SH-SY5Y (cell line): ENCODE measurements around the gene IFIT2.

Source experiments
- GATA2 ChIP-seq: IDR thresholded peaks from 2 replicates; pipeline ENCODE4 v1.6.1; 2011; ENCODE audit warnings: mild to moderate bottlenecking, low read depth, low read length
- GATA3 ChIP-seq: IDR thresholded peaks from 2 replicates; pipeline ENCODE4 v1.6.1; 2011; ENCODE audit warnings: low read depth, mild to moderate bottlenecking, low read length, moderate library complexity

The IFIT2 gene

DNA sequence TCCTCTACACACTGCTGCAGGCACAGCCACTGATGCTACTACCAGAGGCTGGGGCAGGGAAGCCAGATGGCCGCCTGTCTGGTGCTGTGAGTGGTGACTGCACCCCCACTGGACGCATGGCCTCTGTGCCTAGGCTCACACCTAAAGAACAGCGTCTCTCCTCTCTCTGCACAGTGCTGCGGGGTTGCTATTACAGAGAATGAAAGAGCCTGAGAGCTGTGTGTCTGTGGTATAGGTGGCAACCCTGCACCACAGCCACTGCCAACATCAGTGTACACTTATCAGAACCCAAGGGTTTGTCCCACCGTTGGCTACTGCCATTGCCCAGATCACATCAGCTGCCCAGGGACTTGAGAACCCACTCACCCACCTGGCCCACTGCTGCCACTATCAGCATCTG lies 4.1 kb upstream of the IFIT2 start:
- TF ChIP-seq GATA2 = no peak

DNA sequence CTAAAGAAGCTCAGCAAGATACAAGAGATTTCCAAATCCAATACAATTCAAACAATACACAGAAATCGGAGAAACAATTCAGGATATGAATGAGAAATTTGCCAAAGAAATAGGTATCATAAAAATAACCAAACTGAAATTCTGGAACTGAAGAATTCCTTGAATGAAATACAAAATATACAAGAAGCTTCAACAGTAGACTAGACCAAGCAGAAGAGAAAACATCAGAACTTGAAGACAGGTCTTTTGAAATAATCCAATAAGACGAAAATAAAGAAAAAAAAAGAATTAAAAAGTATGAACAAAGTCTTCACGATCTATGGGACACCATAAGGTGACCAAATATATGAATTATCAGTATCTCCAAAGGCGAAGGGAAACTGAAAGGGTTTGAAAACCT lies 2.8 kb upstream of the IFIT2 start:
- TF ChIP-seq GATA3 = no peak
- TF ChIP-seq GATA2 = no peak

DNA sequence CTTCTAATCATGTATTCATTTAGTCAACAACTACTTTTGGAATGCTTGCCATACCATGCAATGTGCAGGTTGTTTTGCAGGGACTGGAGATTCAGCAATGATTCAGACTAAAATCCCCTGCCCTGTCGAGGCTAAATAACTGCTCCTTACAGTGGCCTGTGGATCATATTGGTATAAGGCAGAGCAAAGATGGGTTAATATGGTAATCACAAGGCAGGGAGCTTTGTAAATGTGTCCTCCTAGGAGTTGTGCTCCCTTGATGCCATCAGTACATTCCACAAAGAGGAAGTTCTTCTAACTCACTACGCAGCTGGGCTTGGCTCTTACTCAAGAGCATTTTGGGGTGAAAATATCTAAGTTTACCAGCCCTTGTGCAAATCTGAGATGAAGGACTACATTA lies 614 bp upstream of the IFIT2 start:
- TF ChIP-seq GATA2 (no peak), GATA3 (no peak)

DNA sequence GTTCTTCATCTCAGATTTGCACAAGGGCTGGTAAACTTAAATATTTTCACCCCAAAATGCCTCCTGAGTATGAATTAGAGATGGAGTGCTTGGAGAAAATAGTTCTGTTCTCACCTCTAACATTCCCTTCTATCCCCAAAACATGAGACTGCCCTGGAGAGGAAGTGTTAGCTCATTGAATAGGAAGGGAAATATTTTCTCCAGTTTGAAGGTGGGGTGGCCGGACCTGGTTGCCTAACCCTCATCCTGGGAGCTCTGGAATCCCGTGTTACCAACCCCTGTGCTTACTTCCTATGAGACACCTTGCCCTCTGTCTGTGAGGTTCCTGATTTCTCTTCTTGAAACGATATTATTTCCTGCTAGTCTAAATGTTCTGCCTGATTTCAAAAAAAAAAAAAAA lies 779 bp downstream of the IFIT2 start:
- TF ChIP-seq GATA2 = no peak
- TF ChIP-seq GATA3 = no peak

DNA sequence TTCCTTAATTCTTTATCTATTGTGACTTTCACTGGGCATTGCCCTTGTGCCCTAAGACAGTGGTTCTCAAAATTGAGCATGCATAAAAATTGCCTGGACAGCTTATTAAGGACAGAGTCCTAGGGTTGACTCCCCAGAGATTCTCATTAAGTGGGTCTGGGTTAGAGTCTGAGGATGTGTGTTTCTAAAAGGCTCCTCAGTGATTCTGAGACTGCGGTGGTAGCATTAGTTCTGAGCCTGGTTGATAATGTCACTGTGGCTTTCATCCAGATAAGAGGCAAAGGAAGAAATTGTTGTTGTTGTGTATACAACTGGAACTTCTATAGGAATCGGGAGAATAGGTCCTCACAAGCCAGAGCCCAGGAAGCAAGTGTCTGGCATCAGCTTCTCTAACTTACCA lies 1.3 kb downstream of the IFIT2 start:
- no peak for TF ChIP-seq GATA3
- no peak for TF ChIP-seq GATA2

DNA sequence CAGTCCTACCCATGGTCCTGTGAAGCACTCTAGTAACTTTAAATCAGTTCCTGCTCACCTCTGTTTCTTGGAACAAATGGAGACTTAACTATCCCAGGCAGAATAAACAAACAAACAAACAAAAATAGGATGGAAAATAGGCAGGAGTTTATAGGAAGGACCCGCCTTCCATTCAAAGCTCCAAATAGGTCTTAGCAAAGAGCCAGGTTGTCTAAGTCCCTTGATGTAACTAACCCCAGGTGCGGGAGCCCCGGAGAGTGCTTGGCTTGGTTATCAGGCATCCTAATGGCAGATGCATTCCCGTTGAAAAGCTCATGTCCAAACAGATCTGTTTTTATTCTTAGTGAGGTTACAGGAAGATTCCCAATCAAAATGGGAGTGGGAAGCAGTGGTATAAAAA lies 2.2 kb downstream of the IFIT2 start:
- TF ChIP-seq GATA2 = no peak
- no peak for TF ChIP-seq GATA3

DNA sequence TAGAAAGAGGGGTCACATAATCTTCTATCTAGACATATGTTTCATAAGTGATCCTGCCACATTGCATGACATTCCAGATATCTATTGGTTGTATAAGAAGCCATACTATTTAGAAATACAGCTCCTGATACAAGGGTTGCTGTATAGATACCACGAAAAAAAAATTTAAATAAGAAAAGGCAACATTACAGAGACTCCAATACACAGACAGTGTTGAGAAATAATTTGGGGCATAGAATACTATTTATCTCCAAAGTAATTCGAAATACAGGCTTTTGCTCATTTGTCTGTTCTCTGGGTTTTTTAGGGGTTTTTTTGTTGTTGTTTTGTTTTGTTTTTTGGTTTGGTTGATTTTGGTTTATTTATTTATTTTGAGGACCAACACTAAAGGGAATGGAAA lies 2.6 kb downstream of the IFIT2 start:
- no peak for TF ChIP-seq GATA2
- no peak for TF ChIP-seq GATA3

DNA sequence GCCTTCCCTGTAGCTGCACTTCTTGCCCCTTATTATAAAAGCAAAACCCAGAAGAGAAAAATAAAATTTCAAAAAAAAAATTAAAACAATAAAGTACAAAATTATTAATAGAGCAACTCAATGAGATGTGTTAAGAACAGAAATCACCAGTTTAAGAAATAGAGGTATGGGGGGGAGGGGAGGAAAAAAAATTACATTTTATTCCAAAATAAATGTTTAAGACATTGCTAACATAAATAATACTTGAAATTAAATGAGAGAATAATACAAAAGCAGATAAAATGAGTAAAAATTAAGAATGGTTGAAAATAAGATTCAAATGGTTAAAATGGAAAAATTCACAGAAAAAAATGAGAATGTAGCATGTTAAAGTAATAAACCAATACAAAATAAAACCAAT lies 3.1 kb downstream of the IFIT2 start:
- TF ChIP-seq GATA2 (no peak), GATA3 (no peak)

DNA sequence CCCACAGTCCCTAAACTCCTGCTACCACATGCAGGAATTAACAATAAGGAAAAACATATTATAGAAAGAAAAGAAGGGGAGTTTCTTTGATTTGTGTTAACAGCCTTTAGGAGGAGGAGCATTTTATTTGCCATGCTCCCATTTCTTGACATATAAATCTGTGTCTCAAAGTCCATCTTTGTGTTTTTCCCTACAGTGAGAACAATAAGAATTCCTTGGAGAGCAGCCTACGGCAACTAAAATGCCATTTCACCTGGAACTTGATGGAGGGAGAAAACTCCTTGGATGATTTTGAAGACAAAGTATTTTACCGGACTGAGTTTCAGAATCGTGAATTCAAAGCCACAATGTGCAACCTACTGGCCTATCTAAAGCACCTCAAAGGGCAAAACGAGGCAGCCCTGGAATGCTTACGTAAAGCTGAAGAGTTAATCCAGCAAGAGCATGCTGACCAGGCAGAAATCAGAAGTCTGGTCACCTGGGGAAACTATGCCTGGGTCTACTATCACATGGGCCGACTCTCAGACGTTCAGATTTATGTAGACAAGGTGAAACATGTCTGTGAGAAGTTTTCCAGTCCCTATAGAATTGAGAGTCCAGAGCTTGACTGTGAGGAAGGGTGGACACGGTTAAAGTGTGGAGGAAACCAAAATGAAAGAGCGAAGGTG lies 4.1 kb downstream of the IFIT2 start:
- TF ChIP-seq GATA3 = no peak
- no peak for TF ChIP-seq GATA2

DNA sequence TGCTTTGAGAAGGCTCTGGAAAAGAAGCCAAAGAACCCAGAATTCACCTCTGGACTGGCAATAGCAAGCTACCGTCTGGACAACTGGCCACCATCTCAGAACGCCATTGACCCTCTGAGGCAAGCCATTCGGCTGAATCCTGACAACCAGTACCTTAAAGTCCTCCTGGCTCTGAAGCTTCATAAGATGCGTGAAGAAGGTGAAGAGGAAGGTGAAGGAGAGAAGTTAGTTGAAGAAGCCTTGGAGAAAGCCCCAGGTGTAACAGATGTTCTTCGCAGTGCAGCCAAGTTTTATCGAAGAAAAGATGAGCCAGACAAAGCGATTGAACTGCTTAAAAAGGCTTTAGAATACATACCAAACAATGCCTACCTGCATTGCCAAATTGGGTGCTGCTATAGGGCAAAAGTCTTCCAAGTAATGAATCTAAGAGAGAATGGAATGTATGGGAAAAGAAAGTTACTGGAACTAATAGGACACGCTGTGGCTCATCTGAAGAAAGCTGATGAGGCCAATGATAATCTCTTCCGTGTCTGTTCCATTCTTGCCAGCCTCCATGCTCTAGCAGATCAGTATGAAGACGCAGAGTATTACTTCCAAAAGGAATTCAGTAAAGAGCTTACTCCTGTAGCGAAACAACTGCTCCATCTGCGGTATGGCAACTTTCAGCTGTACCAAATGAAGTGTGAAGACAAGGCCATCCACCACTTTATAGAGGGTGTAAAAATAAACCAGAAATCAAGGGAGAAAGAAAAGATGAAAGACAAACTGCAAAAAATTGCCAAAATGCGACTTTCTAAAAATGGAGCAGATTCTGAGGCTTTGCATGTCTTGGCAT lies 4.8 kb downstream of the IFIT2 start:
- no peak for TF ChIP-seq GATA3
- no peak for TF ChIP-seq GATA2

DNA sequence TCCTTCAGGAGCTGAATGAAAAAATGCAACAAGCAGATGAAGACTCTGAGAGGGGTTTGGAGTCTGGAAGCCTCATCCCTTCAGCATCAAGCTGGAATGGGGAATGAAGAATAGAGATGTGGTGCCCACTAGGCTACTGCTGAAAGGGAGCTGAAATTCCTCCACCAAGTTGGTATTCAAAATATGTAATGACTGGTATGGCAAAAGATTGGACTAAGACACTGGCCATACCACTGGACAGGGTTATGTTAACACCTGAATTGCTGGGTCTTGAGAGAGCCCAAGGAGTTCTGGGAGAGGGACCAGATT lies 5.4 kb downstream of the IFIT2 start:
- TF ChIP-seq GATA2 (no peak), GATA3 (no peak)

DNA sequence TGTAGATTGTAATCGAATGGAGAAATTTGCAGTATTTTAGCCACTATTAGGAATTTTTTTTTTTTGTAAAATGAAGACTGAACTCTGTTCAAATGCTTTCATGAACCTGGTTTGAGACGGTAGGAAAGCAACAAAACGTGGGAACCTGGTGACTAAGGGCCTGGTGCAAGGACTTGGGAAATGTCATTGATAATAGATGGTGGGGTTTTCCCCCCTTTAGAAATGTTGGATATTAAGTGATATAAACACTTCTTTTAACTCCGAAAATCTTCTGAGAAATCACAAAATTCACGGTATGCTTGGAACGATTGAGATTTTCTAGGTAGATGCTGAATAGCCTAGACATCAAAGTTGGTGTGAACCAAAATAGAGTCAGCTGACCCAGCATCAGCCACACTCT lies 6.4 kb downstream of the IFIT2 start:
- TF ChIP-seq GATA2 = no peak
- TF ChIP-seq GATA3 = no peak

DNA sequence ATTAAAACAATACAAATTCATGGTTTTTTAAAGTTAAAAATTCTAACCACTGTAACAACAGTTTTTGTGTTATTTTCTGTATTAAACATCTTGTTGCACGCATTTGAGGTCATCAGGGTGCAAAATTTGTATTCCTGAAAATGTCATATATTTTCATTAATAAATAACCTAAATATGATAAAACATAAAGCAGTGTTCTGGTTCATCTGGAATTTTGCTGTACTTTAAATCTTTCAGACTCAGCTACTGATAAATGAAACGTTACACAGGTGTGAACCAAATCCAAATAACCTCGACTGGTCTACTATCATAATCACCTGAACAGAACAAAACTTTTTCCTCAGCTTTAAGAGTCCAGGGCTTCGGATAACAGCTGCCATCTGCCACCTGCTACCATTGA lies 6.9 kb downstream of the IFIT2 start:
- TF ChIP-seq GATA3 (no peak), GATA2 (no peak)

DNA sequence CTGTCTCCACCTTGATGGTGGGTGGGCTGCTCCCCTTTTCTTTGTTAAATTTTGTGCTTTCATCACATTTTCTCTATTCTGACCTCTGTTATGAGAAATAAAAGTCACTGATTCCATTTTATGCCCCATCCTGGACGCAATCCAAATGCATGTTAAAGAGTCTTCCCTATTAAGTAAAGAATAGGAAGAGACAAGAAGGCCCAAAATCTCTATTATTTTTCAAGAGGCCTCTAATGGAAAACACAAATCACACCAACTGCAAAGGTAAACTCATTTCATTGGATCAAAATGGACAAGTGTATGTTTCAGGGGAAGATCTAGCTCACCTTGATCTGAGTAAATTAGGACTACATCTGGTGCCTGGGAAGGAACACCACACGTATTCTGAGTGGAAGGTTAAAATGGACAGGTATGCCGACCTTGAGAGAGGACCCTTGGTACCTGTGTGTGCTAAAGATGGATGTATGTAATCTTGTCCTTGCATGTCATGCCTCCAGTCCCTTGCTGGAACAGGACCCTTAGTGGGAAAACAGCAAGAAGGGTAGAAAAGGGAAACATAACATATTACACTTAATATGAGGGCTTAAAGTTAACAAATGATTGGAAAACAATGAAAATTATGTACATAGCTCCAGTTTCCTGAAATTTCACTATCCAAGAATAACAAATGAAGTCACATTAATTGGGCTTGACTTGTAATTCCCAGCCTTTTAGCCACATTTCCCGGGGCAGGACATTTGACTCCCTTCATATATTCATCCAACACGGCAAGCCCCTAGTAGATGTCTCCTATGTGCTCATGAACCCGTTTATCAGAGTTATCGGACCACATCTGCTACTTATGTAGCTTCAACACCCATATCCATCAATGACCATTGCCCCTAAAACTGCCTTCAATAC lies 7.6 kb downstream of the IFIT2 start:
- TF ChIP-seq GATA3 = no peak
- no peak for TF ChIP-seq GATA2
